Adrenal gland (tissue), 5 donors: ENCODE results near the gene IQSEC1.

ENCODE experiments used
- CTCF ChIP-seq, 6 experiments: fragments of 450-650 bp in 4 of 6; fragments of 200-600 bp in 2 of 6; sonication (generic) in 1 of 6; IDR thresholded peaks; 1 replicate in 5 of 6; 2 replicates in 1 of 6; pipeline versions ENCODE4 v1.5.1 to v1.8.0; 2016 to 2021; ENCODE audit warnings: antibody characterized with exemption in 6 of 6, mild to moderate bottlenecking in 2 of 6, moderate library complexity in 1 of 6
- POLR2A ChIP-seq, 2 donors: fragments of 450-650 bp; IDR thresholded peaks; one replicate each; pipeline ENCODE4 v1.6.1; 2017; ENCODE audit warnings: antibody characterized with exemption in 2 of 2, mild to moderate bottlenecking in 2 of 2, moderate library complexity in 1 of 2
- donor health status: DM: no; HTN: no; CAD: no.

- TF ChIP-seq CTCF (IDR thresholded peaks at IDR 0.05) = no peak
- no peak for TF ChIP-seq POLR2A (IDR thresholded peaks at IDR 0.05)
These were observed 33.2 kb upstream of the IQSEC1 start for GRCh38 chr3:13106308-13107001.
